Measurements from ENCODE around the gene ASXL3.

DNA sequence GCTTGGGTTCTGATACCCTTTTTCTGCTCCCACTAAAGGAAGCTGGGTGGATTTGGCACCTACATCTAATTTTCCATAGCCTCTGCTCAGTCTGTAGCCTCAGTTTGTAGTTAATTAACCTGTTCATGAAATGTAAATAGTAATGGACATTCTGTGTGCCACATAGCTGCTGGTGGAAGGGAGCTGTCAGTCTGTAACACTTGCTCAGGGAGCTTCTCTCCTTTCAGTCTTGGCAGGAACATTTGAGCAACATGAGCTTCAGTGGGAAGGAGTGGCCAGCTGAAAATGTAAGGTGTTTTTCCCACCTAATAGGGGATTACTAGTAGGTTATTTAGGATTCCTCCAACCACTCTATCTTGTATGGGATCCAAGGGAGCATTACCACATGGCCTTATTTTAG, 203.4 kb downstream of the ASXL3 start:
- TF ChIP-seq, protein P1, sequence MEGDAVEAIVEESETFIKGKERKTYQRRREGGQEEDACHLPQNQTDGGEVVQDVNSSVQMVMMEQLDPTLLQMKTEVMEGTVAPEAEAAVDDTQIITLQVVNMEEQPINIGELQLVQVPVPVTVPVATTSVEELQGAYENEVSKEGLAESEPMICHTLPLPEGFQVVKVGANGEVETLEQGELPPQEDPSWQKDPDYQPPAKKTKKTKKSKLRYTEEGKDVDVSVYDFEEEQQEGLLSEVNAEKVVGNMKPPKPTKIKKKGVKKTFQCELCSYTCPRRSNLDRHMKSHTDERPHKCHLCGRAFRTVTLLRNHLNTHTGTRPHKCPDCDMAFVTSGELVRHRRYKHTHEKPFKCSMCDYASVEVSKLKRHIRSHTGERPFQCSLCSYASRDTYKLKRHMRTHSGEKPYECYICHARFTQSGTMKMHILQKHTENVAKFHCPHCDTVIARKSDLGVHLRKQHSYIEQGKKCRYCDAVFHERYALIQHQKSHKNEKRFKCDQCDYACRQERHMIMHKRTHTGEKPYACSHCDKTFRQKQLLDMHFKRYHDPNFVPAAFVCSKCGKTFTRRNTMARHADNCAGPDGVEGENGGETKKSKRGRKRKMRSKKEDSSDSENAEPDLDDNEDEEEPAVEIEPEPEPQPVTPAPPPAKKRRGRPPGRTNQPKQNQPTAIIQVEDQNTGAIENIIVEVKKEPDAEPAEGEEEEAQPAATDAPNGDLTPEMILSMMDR (optimal IDR thresholded peaks at IDR 0.05 in 1 of 3, IDR thresholded peaks at IDR 0.05 in 1 of 3, conservative IDR thresholded peaks at IDR 0.05 in 1 of 3; ENCODE audit: extremely low read depth in 1 of 3, insufficient read depth in 2 of 3, low read length in 3 of 3): no peak
- TF ChIP-seq EZH2 (IDR thresholded peaks at IDR 0.05; ENCODE audit: low read length): no peak
